ENCODE results near the gene CEACAM7. TPM values are rescaled to one million over a fixed set of nuclear protein-coding genes. Genes with fewer than 3 reads are reported as not detected.

CEACAM7 gene
- total RNA-seq, 4 donors from 2014 or later = 0.83 to 2.1 TPM; not detected in 2

DNA sequence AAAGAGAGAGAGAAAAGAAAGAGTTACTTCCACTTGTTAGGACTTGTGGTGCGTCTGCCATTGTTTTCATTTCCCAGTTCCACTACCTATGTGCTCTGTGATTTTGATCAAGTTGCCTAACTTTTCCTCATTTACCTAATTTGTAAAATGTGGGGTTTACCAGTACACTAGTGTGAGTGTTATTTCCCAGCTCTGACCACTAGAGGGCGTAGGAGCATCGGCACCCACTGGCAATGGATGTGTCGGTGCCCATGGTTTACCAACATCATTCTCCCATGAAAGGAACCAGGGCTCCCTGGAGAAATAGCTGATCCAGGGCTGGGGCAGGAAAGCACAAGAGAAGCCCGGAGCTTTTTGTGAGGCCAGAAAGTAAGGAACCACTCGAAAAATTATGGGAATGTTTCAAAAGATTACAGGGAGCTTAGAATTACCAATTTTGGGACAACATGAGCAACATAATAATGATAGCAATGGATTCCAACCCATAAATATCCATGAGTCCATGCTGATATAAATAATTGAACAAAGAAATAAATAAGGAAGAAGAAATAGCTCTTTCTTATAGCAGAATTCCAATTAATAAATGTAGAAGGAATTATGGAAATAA, 46.1 kb downstream of the CEACAM7 start:
- Histone ChIP-seq H3K36me3 (no peaks in the 10 kb centered on the region), H3K27ac (replicated peaks in 1 of 4) (no peak overlapping the region), H3K27me3 (peaks cover 0 to 47% (median 0%) of the 10 kb centered on the region in 4 donors), H3K4me1 (no peaks in the 10 kb centered on the region), H3K9me3 (no peaks in the 10 kb centered on the region), H3K4me3 (no peak overlapping the region)
- intact Hi-C loops (cut with DNase I) = no loop called here
- WGBS = 7% methylated on average over 6 of the region's 6 CpGs
- TF ChIP-seq, protein P1, sequence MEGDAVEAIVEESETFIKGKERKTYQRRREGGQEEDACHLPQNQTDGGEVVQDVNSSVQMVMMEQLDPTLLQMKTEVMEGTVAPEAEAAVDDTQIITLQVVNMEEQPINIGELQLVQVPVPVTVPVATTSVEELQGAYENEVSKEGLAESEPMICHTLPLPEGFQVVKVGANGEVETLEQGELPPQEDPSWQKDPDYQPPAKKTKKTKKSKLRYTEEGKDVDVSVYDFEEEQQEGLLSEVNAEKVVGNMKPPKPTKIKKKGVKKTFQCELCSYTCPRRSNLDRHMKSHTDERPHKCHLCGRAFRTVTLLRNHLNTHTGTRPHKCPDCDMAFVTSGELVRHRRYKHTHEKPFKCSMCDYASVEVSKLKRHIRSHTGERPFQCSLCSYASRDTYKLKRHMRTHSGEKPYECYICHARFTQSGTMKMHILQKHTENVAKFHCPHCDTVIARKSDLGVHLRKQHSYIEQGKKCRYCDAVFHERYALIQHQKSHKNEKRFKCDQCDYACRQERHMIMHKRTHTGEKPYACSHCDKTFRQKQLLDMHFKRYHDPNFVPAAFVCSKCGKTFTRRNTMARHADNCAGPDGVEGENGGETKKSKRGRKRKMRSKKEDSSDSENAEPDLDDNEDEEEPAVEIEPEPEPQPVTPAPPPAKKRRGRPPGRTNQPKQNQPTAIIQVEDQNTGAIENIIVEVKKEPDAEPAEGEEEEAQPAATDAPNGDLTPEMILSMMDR (IDR thresholded peaks at IDR 0.05) = peak; percentile 63 to 81 (median 72)
- TF ChIP-seq POLR2A (IDR thresholded peaks at IDR 0.05; ENCODE audit: low read depth) (no peak), POLR2AphosphoS5 (IDR thresholded peaks at IDR 0.05) (no peak)
- DNase-seq (ENCODE audit: extremely low spot score) = no peak

DNA sequence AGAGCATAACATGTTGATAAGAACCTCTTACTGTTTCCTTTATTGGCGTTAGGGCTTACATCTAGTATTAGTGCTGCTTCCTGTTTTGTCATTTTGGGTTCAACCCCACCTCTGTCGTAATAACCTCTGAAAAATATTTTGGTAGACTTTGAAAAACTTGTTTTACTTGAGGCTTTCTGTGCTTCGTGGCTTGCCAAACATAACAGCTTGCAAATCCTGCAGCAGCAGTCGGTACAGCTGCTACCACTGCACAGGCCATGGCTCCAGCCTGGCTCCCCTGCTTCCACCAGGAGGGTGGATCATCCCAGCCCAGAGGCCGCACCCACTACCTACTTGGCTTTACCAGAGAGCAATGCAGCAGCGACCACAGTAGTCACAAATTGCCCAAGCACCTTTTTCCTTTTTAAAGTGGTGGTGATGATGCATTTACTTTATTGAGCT, 49.4 kb downstream of the CEACAM7 start:
- Histone ChIP-seq H3K27ac (replicated peaks in 1 of 4) (no peak overlapping the region), H3K4me1 (no peaks in the 10 kb centered on the region), H3K36me3 (no peaks in the 10 kb centered on the region), H3K9me3 (peaks cover 0 to under 1% (median 0%) of the 10 kb centered on the region in 4 donors), H3K27me3 (peaks cover 0 to 51% (median 0%) of the 10 kb centered on the region in 4 donors), H3K4me3 (no peak overlapping the region)
- DNase-seq (ENCODE audit: extremely low spot score) = no peak
- intact Hi-C loops (cut with DNase I) = no loop called here
- TF ChIP-seq POLR2AphosphoS5 (IDR thresholded peaks at IDR 0.05) = no peak
- no peak for TF ChIP-seq EP300 (IDR thresholded peaks at IDR 0.05)
- no peak for TF ChIP-seq POLR2A (IDR thresholded peaks at IDR 0.05; ENCODE audit: low read depth)
- TF ChIP-seq, protein P1 (IDR thresholded peaks at IDR 0.05) = no peak
- 41% methylated on average over 4 of the region's 6 CpGs for WGBS

DNA sequence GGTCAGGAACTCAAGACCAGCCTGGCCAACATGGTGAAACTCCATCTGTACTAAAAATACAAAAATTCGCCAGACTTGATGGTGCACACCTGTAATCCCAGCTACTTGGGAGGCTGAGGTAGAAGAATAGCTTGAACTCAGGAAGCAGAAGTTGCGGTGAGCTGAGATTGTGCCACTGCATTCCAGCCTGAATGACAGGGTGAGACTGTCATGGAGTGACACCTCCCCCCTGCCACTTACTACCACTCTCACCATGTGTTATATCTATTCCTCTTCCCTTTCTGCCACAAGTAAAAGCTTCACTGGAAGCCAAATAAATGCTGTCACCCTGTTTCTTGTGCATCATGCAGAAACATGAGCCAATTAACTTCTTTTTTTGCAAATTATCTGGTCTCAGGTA, 50.6 kb downstream of the CEACAM7 start:
- peaks cover 0 to 4% (median 0%) of the 10 kb centered on the region in 4 donors for H3K9me3 ChIP-seq

DNA sequence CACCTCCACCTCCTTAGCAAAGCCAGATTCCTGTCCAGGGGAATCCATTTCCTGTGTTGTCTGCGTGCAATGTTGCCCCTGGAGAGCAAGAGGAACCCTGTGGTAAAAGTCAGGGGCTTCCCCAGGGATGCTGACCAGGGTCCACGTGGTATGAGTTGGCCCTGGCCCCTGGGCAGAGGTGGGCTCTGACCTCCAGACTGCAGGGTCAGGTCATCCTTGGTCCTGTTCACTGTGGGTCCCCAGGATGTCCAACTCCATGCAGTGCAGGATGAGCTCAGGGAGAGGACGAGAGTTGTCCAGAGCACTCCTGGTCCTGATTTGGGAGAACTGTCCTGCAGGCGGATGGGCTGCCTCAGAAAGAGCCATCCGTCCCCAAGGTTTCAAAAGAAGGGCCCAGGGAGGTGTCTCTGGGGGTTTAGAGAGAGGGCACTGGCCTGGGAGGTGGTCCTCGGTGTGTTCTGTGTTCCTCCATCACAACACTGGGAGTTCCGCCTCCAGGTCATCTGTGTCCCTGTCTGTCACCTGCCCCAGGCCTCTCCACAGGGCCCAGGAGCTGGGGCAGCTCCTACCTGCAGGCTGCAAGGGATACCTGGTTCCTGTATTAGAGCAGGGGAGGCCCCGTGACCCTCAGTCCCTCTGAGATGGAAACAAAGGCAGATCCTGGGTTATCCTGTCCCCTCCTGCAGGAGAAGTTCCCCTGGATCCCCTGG, 59.9 kb downstream of the CEACAM7 start:
- TF ChIP-seq POLR2A (IDR thresholded peaks at IDR 0.05; ENCODE audit: low read depth) (no peak), EP300 (IDR thresholded peaks at IDR 0.05) (no peak), POLR2AphosphoS5 (IDR thresholded peaks at IDR 0.05) (no peak)
- TF ChIP-seq, protein P1 (IDR thresholded peaks at IDR 0.05) = no peak
- peaks cover 0 to 17% (median 5%) of the 10 kb centered on the region in 4 donors for H3K9me3 ChIP-seq
- H3K36me3 ChIP-seq = no peaks in the 10 kb centered on the region
- no peaks in the 10 kb centered on the region for H3K4me1 ChIP-seq
- peaks cover 0 to 36% (median 0%) of the 10 kb centered on the region in 4 donors for H3K27me3 ChIP-seq
- WGBS = 71% methylated on average over 7 of the region's 8 CpGs
- intact Hi-C loops (cut with DNase I) = no loop called here
- peak; percentile 74 for DNase-seq (ENCODE audit: extremely low spot score)
- no peak overlapping the region for H3K27ac ChIP-seq (replicated peaks in 1 of 4)
- H3K4me3 ChIP-seq = no peak overlapping the region

More for the DNA sequence above, 50.6 kb downstream of the CEACAM7 start:
- intact Hi-C loops (cut with DNase I) = no loop called here
- H3K4me1 ChIP-seq = no peaks in the 10 kb centered on the region
- WGBS = 25% methylated on average over 2 of the region's 2 CpGs
- no peak overlapping the region for H3K27ac ChIP-seq (replicated peaks in 1 of 4)
- no peak for DNase-seq (ENCODE audit: extremely low spot score)
- peaks cover 0 to 51% (median 0%) of the 10 kb centered on the region in 4 donors for H3K27me3 ChIP-seq
- H3K36me3 ChIP-seq = no peaks in the 10 kb centered on the region
- H3K4me3 ChIP-seq = no peak overlapping the region
- no peak for TF ChIP-seq POLR2A (IDR thresholded peaks at IDR 0.05; ENCODE audit: low read depth)
- TF ChIP-seq EP300 (IDR thresholded peaks at IDR 0.05) = no peak
- TF ChIP-seq, protein P1 (IDR thresholded peaks at IDR 0.05) = no peak
- no peak for TF ChIP-seq POLR2AphosphoS5 (IDR thresholded peaks at IDR 0.05)

All from esophagus muscularis mucosa (tissue), 4 donors.